Lower leg skin (tissue), 4 donors: Measurements from ENCODE around the gene ZRANB1. TPM values are rescaled to one million over a fixed set of nuclear protein-coding genes. Genes with fewer than 3 reads are reported as not detected.

Experiments
- DNase-seq, 2 donors: peaks; one replicate each; pipeline ENCODE4 v3.0.0-alpha.2; 2019; ENCODE audit warnings: low spot score in 2 of 2
- H3K4me3 ChIP-seq: fragments of 200-600 bp; sonication (generic); 2 replicates; pipeline ENCODE4 v1.5.1; 2017; ENCODE audit warnings: mild to moderate bottlenecking, low read depth; ENCODE audit not compliant: poor library complexity, severe bottlenecking
- POLR2A ChIP-seq, 2 donors: fragments of 450-650 bp; IDR thresholded peaks; one replicate each; pipeline ENCODE4 v1.6.1; 2016 to 2017; ENCODE audit warnings: antibody characterized with exemption in 2 of 2, mild to moderate bottlenecking in 1 of 2, moderate library complexity in 1 of 2
- WGBS, 2 donors: methylation state at CpG; one replicate each; pipeline ENCODE4 v1.1.5; 2018; 5-methylcytosine and 5-hydroxymethylcytosine counted together
- intact Hi-C: fragments of 100-400 bp; cut with DNase I; formaldehyde crosslinking; loops from one replicate; pipeline ENCODE4 v1.15.0; 2023; ENCODE audit warnings: low total_unique reads
- microRNA-seq, 2 donors: library from miRNA; unstranded; fragments of <30 nt; microRNA quantifications; one replicate each; pipeline ENCODE4, GENCODE V29; 2016; ENCODE audit warnings: borderline replicate concordance in 2 of 2, borderline number of aligned reads in 1 of 2
- total RNA-seq, 4 donors: library from RNA; depleted of rRNA; stranded (reverse); fragments of >200 nt; gene quantifications; one replicate each; pipeline ENCODE4 v1.1.0, GENCODE V29; 2016
- TF ChIP-seq, protein P1 (sequence below), 3 donors: fragments of 450-650 bp; IDR thresholded peaks; one replicate each; pipeline ENCODE4 v1.5.1; 2016; ENCODE audit warnings: antibody characterized with exemption in 3 of 3, mild to moderate bottlenecking in 3 of 3, moderate library complexity in 2 of 3

Gene ZRANB1
- total RNA-seq, 4 donors from 2014 or later = 26.5 to 40.6 (median 35.0) TPM

DNA sequence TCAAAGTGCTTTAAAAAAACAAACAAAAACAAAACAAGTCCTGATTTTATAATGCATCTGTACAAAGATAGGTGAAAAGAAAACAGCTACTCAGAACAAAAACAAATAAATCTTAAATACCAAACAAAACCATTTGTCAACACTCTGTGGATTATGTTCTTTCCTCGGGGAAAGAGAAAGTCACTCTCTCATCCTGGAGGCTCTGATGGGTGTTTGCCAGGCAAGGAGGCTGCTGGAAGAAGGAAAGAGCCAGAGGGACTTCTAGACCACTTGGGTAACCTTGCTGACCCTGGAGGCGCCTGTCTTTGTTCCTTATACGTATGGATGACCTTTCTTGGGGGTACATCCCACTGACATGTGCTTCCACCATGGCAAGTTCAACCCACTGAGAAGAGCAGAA lies 92.8 kb downstream of the ZRANB1 start:
- WGBS, 2 donors = 70 to 78% methylated on average over 3 of the region's 3 CpGs
- TF ChIP-seq POLR2A (IDR thresholded peaks at IDR 0.05) = no peak
- TF ChIP-seq, protein P1, sequence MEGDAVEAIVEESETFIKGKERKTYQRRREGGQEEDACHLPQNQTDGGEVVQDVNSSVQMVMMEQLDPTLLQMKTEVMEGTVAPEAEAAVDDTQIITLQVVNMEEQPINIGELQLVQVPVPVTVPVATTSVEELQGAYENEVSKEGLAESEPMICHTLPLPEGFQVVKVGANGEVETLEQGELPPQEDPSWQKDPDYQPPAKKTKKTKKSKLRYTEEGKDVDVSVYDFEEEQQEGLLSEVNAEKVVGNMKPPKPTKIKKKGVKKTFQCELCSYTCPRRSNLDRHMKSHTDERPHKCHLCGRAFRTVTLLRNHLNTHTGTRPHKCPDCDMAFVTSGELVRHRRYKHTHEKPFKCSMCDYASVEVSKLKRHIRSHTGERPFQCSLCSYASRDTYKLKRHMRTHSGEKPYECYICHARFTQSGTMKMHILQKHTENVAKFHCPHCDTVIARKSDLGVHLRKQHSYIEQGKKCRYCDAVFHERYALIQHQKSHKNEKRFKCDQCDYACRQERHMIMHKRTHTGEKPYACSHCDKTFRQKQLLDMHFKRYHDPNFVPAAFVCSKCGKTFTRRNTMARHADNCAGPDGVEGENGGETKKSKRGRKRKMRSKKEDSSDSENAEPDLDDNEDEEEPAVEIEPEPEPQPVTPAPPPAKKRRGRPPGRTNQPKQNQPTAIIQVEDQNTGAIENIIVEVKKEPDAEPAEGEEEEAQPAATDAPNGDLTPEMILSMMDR (IDR thresholded peaks at IDR 0.05) = no peak
- H3K4me3 ChIP-seq = no peak overlapping the region
- DNase-seq = no peak
- intact Hi-C loops = no loop called here

DNA sequence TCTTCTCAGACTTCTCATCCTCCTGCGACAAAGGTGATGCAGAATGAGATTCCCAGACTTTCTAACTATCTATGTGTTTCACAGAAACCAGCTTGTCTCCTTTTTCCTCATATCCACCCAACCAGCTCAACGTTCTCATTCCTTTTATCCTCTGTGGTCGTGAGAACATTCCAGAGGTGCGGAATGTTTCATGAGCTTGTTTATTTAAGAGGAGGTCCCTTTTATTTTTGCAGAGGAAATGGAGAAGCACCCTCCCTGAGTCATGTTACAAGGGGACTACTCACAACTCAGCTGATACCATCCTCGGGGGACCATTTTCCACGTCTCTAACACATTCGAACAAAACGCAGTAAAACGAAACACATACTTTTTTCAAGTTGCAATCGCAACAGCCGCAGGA lies 93.2 kb downstream of the ZRANB1 start:
- DNase-seq = no peak
- H3K4me3 ChIP-seq = no peak overlapping the region
- 69 to 80% methylated on average over 11 of the region's 11 CpGs for WGBS, 2 donors
- TF ChIP-seq, protein P1 (IDR thresholded peaks at IDR 0.05) = no peak
- no peak for TF ChIP-seq POLR2A (IDR thresholded peaks at IDR 0.05)
- intact Hi-C loops = no loop called here

DNA sequence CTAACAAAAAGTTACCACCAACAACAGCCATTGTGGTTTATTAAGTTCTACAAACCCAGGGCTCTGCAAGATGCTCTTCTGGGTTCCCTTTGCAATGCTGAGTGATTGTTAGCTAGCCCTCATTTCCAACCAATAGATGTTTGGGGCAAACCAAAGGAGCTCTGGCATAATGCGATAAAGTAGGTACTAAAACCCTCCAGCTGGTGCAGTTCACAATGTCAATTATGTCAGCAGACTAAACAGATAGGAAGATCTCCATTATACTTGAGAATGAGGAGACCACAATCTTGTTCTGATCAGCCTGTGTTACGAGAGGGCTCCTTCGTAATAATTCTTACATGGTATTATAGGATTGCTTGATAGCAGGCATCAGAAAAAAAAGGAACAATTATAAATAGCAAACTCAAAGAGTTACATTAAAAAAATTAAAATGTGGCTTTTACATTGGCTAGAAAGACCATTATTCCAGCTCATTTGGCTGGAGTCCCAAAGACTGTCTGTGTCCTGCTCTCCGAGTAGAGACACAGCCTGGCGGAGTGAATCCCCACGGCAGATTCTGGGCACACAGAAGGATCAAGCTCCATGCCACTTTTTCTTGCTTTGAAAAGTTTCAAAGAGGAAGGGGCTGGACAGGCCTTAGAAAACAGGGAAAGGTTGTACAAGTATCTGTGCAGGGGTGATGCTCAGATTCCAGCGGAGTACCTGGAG lies 93.8 kb downstream of the ZRANB1 start:
- no peak for TF ChIP-seq POLR2A (IDR thresholded peaks at IDR 0.05)
- TF ChIP-seq, protein P1 (IDR thresholded peaks at IDR 0.05) = no peak
- intact Hi-C loops = no loop called here
- DNase-seq = no peak
- WGBS, 2 donors = 82 to 84% methylated on average over 7 of the region's 7 CpGs
- no peak overlapping the region for H3K4me3 ChIP-seq

DNA sequence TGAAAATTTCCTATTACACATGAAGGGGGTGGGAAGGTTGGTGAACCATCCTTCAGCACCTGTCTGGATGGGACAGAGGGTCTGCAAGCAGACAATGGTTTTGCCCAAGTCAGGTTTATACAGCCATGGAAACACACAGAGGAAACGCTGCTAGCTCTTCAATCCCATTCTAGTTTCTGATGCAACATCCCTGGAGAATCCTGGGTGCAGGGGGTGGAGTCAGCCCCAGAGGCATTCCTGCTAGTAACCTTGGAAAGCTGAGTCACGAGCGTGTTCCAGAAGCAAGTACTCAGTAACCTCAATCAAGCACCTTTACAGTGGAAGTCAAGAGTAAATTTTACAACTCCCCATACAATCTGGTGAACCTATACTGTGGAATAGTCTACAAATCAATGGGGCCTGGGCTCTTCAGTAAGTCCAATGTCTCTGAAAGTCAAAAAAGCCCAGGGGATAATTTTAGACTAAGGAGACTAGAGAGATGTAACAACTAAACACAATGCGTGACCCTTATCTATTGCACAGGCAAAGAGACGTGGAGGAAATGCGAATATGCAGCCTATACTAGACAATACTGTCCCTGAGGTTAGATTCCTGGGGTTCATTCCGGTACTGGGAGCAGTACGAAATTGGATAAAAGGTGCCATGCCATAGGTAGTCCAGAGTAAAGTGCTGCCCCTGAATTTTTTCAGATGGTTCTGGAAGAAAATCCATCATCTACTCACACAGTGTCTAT lies 95.4 kb downstream of the ZRANB1 start:
- no peak for TF ChIP-seq POLR2A (IDR thresholded peaks at IDR 0.05)
- TF ChIP-seq, protein P1 (IDR thresholded peaks at IDR 0.05) = no peak
- DNase-seq = no peak
- 72 to 78% methylated on average over 8 of the region's 8 CpGs for WGBS, 2 donors
- H3K4me3 ChIP-seq = no peak overlapping the region
- intact Hi-C loops = no loop called here

Small RNA genes lying within 50 kb of the gene (microRNA-seq; reads per million reads assigned to microRNA genes)
- gene MIR4296 = 0 reads per million in 2 donors

Other genes with a start within 250 kb of the ZRANB1 start
- 10 to 100 TPM; 41.5 to 69.1 (median 58.2) TPM for gene FAM53B, start 197.7 kb upstream of the ZRANB1 start, total RNA-seq
- gene EEF1AKMT2, start 150.2 kb upstream of the ZRANB1 start, total RNA-seq = 10 to 100 TPM; 10.6 to 18.8 (median 14.4) TPM
- gene ABRAXAS2, start 140.3 kb upstream of the ZRANB1 start, total RNA-seq = 10 to 100 TPM; 19.3 to 20.9 (median 19.9) TPM
- gene CTBP2, start 218.4 kb downstream of the ZRANB1 start, total RNA-seq = 10 to 100 TPM; 30.3 to 39.5 (median 32.2) TPM